ENCODE results near the gene FUT8.

Gene FUT8

DNA sequence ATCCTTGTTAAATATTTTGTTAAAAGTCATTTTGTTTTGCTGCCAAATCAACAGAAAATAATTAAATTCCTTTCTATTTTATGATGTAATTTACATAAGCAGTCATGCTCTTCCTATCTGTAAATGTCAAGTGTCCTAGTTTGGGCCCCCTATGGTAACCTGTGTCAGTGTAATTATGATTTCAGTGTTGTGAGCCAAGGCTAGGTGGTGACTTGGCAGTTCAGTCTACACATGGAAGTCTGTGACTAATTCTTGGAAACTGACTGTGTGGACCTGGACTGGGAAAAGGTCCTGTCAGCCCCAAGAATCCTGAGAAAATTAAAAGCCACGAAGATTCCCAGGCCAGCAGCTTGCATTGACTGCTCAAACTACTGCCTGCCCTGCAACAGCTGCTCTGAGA, 371.0 kb downstream of the FUT8 start:
- DNase-seq: no peak

GRCh38 chr14:65784574-65784973, 372.0 kb downstream of the FUT8 start:
- DNase-seq: no peak

DNA sequence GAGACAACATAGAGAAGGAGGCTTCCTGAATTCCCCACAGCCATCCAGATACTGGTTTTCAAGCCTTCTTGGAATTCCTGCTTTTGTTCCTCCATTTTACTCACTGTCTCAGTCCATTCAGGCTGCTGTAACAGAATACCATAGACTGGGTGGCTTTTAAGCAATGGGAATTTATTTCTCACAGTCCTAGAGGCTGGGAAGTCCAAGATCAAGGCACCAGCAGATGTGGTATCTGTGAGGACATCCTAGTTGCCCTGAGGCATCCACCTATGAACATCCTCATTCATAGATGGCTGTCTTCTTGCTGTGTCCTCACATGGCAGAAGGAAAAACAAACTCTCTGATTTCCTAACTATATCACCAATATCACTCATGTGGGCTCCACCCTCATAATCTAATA, 374.9 kb downstream of the FUT8 start:
- no peak for DNase-seq

- DNase-seq: no peak
These were observed 376.3 kb downstream of the FUT8 start for GRCh38 chr14:65788876-65789275.

DNA sequence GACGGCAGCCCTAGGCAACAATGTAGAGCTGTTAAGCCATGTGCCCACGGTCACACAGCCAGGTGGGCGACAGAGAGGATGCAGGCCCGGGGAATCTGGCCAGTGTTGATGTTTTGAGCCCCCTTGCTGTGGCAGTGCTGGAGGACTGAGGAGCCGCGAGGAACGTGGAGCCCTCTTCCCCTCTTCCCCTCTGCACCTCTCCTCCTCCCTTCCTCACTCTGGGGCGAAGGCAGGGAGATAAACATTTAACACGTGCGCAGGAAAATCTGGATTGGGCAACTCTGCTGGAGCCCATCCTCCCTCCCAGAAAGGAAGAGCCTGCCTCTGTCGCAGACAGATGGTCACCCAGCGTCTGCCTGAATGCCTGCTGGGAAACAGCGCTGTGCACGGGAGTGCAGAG, 376.8 kb downstream of the FUT8 start:
- DNase-seq: no peak

GRCh38 chr14:65790172-65790815, 377.8 kb downstream of the FUT8 start:
- DNase-seq: no peak

DNA sequence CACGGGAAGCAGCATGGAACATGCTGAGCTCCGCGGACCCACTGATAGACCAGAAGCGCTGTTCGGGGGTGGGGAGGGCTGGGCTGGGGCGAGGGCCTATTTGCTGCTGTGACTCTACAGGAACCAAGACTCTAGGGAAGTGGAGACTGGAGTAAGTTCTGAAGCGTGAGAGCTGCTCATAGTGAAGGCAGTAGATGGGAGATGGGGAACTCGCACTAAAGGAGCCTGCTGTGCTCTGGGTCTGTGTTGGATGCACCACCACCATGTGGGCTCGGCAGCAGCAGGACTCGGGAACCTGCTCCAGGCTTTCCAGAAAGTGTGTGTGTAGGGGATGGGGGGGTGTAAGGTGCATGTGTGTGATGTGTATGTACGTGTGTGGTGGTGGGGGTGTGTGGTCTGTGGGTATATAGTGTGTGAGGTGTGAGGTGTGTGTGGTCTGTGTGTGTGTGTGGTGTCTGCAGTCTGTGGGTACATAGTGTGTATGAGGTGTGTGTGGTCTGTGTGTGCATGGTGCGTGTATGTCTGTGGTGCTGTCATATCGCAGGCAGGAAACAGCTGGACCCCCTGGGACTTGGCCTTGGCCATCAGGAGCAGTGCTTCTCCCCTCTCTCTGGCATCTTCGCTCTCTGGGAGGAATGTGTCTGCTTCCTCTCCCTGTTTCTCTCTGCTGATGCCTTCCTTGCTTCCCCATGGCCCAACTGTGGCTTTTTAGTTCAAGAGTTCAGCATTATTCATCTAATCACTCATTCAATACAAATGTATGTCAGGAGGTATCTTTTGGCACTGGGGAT, 378.9 kb downstream of the FUT8 start:
- no peak for DNase-seq

DNA sequence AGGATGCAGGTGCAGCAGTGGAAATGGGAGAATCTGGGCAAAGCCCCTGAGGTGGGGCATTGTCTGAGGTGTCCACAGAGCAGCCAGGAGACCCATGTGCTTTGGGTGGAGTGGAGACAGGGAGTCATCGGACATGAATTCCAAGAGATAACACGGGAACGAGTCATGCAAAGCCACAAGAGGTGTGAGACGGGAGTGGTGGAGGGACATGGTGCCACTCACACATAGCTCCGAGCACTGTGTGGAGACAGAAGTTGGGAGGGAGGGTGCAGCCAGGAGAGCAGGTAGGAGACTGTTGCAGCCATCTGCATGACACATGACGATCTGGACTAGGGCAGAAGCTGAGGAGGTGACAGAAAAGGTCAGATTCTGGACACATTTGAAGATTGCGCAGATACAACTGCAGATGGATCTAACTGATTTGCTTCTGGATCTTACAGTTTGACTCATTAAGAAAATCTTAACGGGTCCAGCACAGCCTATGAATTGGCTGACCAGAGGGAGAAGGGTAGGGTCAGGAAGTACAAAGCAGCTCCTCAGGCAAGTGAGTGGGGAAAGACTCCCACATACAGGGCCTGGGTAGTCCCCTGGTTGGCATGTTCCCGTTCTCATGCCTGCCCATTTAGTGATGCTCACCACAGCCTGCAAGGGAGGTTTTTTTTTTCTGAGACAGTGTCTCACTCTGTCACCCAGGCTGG, 379.8 kb downstream of the FUT8 start:
- no peak for DNase-seq
